Mucosa of descending colon (tissue), 3 donors: Measurements from ENCODE around the gene CACNA1E. TPM values are rescaled to one million over a fixed set of nuclear protein-coding genes. Genes with fewer than 3 reads are reported as not detected.

ENCODE experiments used
- ATAC-seq: fragments of 200-7000 bp; cut with Tn5 transposase; one replicate; pipeline ENCODE4 v1.9.1; 2020; ENCODE audit warnings: mild to moderate bottlenecking, moderate library complexity
- DNase-seq, 3 donors: peaks; one replicate each; pipeline ENCODE4 v3.0.0-alpha.2; 2020
- H3K36me3 ChIP-seq: fragments of 200-600 bp; one replicate; pipeline ENCODE4 v1.8.0; 2021; ENCODE audit warnings: low read depth, mild to moderate bottlenecking
- H3K4me1 ChIP-seq: fragments of 200-600 bp; one replicate; pipeline ENCODE4 v1.8.0; 2021; ENCODE audit warnings: low read depth, mild to moderate bottlenecking
- H3K4me3 ChIP-seq: fragments of 200-600 bp; one replicate; pipeline ENCODE4 v1.8.0; 2021; ENCODE audit warnings: mild to moderate bottlenecking
- H3K9me3 ChIP-seq: fragments of 200-600 bp; one replicate; pipeline ENCODE4 v1.8.0; 2021; ENCODE audit warnings: mild to moderate bottlenecking
- CTCF ChIP-seq: fragments of 200-600 bp; IDR thresholded peaks from one replicate; pipeline ENCODE4 v1.8.0; 2022; ENCODE audit warnings: antibody characterized with exemption, mild to moderate bottlenecking
- intact Hi-C, 2 donors: fragments of 100-400 bp; cut with DNase I in 1 of 2; cut with micrococcal nuclease in 1 of 2; formaldehyde crosslinking; loops; one replicate each; pipeline versions ENCODE4 v1.11.0 to v1.11.1; 2022; cut with DNase I, micrococcal nuclease
- total RNA-seq, 3 donors: library from RNA; stranded (reverse); fragmentation: NEBNext Ultra II Directional in 2 of 3; extraction: Animal tissue kit (Norgen Biotek cat#: 25700) in 2 of 3; gene quantifications; one replicate each; pipeline versions ENCODE4 v1.2.1 to v1.2.4, GENCODE V29; 2021 to 2023
- donor health status: DM: no; HTN: no; CAD: no; lungs with moderate emphysema.
- donor health status: DM: no; HTN: no; CAD: no.
- donor health status: DM: no; HTN: yes; CAD: no.

The CACNA1E gene
- total RNA-seq, 3 donors from 2014 or later = 0.09 to 1.4 (median 0.22) TPM

- Histone ChIP-seq H3K9me3 (no peaks in the 10 kb centered on the region), H3K4me3 (no peak overlapping the region), H3K4me1 (no peaks in the 10 kb centered on the region), H3K36me3 (no peaks in the 10 kb centered on the region)
- ATAC-seq (no peak), DNase-seq (no peak)
- intact Hi-C loops = no loop called here
- no peak for TF ChIP-seq CTCF
Observed at GRCh38 chr1:181733486-181733885, 250.2 kb downstream of the CACNA1E start.

GRCh38 chr1:181737056-181737455 lies 253.7 kb downstream of the CACNA1E start:
- H3K4me1 ChIP-seq = no peaks in the 10 kb centered on the region
- DNase-seq (no peak), ATAC-seq (no peak)
- intact Hi-C loops = no loop called here
- no peak overlapping the region for H3K4me3 ChIP-seq
- H3K36me3 ChIP-seq = no peaks in the 10 kb centered on the region
- H3K9me3 ChIP-seq = no peaks in the 10 kb centered on the region
- TF ChIP-seq CTCF = no peak

GRCh38 chr1:181739214-181739613 lies 255.9 kb downstream of the CACNA1E start:
- intact Hi-C loops = no loop called here
- Histone ChIP-seq H3K4me3 (no peak overlapping the region), H3K4me1 (no peaks in the 10 kb centered on the region), H3K9me3 (no peaks in the 10 kb centered on the region), H3K36me3 (no peaks in the 10 kb centered on the region)
- ATAC-seq (no peak), DNase-seq (no peak)
- no peak for TF ChIP-seq CTCF

- DNase-seq = no peak
- Histone ChIP-seq H3K4me1 (no peaks in the 10 kb centered on the region), H3K9me3 (no peaks in the 10 kb centered on the region), H3K4me3 (no peak overlapping the region), H3K36me3 (no peaks in the 10 kb centered on the region)
- no peak for TF ChIP-seq CTCF
- ATAC-seq = no peak
- intact Hi-C loops = no loop called here
Observed at GRCh38 chr1:181742426-181742825, 259.1 kb downstream of the CACNA1E start.

- no peak for DNase-seq
- Histone ChIP-seq H3K9me3 (no peaks in the 10 kb centered on the region), H3K4me3 (no peak overlapping the region), H3K36me3 (no peaks in the 10 kb centered on the region), H3K4me1 (no peaks in the 10 kb centered on the region)
- intact Hi-C loops = no loop called here
- TF ChIP-seq CTCF = no peak
- no peak for ATAC-seq
Observed at GRCh38 chr1:181743878-181744312, 260.6 kb downstream of the CACNA1E start.

- DNase-seq (no peak), ATAC-seq (no peak)
- intact Hi-C loops = no loop called here
- no peak for TF ChIP-seq CTCF
- H3K9me3 ChIP-seq = no peaks in the 10 kb centered on the region
- no peaks in the 10 kb centered on the region for H3K36me3 ChIP-seq
- H3K4me1 ChIP-seq = no peaks in the 10 kb centered on the region
- H3K4me3 ChIP-seq = no peak overlapping the region
Observed at GRCh38 chr1:181746224-181746623, 262.9 kb downstream of the CACNA1E start.
